ENCODE results near the gene CPSF4. TPM values are rescaled to one million over a fixed set of nuclear protein-coding genes. Genes with fewer than 3 reads are reported as not detected.

The CPSF4 gene
- total RNA-seq, 2 donors from 2014 or later, result 42.3 to 48.2 TPM

DNA sequence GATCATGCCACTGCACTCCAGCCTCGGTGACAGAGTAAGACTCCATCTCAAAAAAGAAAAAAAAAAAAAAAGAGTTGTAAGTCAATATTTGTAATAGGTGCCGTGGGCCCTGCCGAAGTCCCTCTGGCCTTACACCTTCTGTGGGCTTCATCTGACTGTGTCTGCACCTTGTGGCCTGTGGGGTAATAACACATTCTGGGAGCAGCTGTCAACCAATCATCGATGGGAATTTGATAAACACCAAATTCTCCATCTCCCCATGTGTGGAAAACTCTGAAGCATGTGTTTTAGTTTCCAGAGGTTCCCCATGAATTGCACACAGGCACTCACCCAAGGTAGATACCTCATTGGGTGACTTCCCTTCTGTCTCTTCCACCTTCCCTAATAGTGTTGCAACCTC lies 50.5 kb downstream of the CPSF4 start:
- peaks cover 16% of the 10 kb centered on the region for H3K36me3 ChIP-seq
- H3K4me1 ChIP-seq (ENCODE audit: control insufficient read depth in 1 of 2, low read depth in 2 of 2), result no peaks in the 10 kb centered on the region
- no peak for ATAC-seq (ENCODE audit: insufficient number of reproducible peaks, low FRiP score, low read depth)
- no peak overlapping the region for H3K27ac ChIP-seq
- DNase-seq (ENCODE audit: low spot score), result no peak
- no peak overlapping the region for H3K4me3 ChIP-seq
- TF ChIP-seq, protein P1, sequence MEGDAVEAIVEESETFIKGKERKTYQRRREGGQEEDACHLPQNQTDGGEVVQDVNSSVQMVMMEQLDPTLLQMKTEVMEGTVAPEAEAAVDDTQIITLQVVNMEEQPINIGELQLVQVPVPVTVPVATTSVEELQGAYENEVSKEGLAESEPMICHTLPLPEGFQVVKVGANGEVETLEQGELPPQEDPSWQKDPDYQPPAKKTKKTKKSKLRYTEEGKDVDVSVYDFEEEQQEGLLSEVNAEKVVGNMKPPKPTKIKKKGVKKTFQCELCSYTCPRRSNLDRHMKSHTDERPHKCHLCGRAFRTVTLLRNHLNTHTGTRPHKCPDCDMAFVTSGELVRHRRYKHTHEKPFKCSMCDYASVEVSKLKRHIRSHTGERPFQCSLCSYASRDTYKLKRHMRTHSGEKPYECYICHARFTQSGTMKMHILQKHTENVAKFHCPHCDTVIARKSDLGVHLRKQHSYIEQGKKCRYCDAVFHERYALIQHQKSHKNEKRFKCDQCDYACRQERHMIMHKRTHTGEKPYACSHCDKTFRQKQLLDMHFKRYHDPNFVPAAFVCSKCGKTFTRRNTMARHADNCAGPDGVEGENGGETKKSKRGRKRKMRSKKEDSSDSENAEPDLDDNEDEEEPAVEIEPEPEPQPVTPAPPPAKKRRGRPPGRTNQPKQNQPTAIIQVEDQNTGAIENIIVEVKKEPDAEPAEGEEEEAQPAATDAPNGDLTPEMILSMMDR (IDR thresholded peaks at IDR 0.05), result no peak
- H3K9me3 ChIP-seq, result peaks cover 6% of the 10 kb centered on the region
- no peaks in the 10 kb centered on the region for H3K27me3 ChIP-seq (replicated peaks; ENCODE audit: insufficient read depth)

DNA sequence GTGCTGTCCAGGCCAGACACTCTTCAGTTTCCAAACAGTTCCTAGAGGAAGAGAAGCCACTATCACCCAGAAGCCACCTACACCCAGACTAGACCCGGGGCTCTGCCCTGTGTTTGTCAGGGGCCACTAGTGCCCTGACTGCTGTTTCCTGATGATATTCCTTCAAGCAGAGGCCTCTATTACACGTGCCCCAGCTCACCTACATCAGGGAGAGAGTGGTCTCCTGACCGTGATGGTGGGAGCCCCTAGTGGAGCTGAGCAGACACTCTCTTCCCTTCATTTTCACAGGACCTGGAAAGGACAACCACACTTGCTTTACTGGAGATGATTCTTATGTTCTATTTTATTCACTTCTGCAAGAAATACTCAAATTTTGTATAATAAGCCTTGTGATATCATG lies 52.1 kb downstream of the CPSF4 start:
- Histone ChIP-seq H3K9me3 (peaks cover 13% of the 10 kb centered on the region), H3K4me1 (ENCODE audit: control insufficient read depth in 1 of 2, low read depth in 2 of 2) (no peaks in the 10 kb centered on the region), H3K4me3 (no peak overlapping the region), H3K27me3 (replicated peaks; ENCODE audit: insufficient read depth) (no peaks in the 10 kb centered on the region), H3K36me3 (peaks cover 23% of the 10 kb centered on the region), H3K27ac (no peak overlapping the region)
- no peak for ATAC-seq (ENCODE audit: insufficient number of reproducible peaks, low FRiP score, low read depth)
- DNase-seq (ENCODE audit: low spot score), result no peak
- TF ChIP-seq, protein P1 (IDR thresholded peaks at IDR 0.05), result no peak

DNA sequence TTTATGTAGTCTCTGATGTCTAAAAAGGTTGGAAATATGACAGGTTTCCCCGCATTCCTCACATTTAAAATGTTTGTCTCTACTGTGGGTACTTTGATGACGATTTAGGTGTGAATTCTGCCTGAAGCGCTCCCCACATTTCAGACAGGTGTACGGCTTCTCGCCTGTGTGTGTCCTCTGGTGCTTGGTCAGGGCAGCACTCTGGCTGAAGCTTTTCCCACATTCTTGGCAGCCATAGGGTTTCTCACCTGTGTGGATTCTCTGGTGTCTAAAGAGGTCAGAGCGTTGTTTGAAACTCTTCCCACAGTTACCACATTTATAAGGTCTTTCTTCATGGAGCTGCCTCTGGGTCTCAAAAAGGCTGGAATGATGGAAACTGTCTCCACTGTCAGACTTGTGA lies 55.1 kb downstream of the CPSF4 start:
- Histone ChIP-seq H3K4me3 (no peak overlapping the region), H3K27me3 (replicated peaks; ENCODE audit: insufficient read depth) (no peaks in the 10 kb centered on the region), H3K27ac (no peak overlapping the region), H3K36me3 (peaks cover 23% of the 10 kb centered on the region), H3K4me1 (ENCODE audit: control insufficient read depth in 1 of 2, low read depth in 2 of 2) (peaks cover 15 to 16% of the 10 kb centered on the region in 2 donors), H3K9me3 (peaks cover 13% of the 10 kb centered on the region)
- no peak for DNase-seq (ENCODE audit: low spot score)
- TF ChIP-seq, protein P1 (IDR thresholded peaks at IDR 0.05), result no peak
- no peak for ATAC-seq (ENCODE audit: insufficient number of reproducible peaks, low FRiP score, low read depth)

DNA sequence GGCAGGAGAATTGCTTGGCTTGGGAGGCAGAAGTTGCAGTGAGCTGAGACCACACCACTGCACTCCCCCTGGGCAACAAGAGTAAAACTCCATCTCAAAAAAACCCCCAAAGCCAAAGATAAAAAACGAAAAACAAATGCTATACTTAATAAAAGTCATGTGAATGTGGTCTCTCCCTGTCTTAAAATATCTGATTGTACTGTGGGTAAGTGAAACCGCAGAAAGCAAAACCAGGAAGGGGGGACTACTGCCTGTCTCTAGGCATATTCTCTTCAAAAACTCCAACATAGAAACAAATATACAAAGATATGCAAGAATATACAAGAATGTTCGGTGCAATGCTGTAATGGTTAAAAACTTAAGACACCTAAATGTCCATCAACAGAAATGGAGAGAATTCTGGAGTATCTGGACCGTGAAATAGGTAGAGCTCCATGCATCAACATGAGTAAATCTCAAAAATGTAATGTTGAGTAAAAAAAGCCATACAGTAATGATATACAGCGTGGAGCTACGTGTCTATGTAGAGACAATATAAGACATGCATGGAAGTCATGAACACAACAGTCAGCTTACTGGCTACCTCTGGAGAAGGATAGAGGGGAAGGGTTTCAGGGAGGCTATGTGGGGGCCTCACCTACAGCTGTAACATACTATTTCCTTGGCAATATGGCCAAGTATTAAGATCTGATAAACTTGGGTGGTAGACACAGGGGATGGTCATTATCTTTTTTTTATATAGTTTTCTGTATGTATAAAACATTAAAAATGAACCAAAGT lies 59.2 kb downstream of the CPSF4 start:
- Histone ChIP-seq H3K9me3 (peaks cover 13% of the 10 kb centered on the region), H3K4me3 (peak overlapping the region; percentile 88), H3K27me3 (replicated peaks; ENCODE audit: insufficient read depth) (no peaks in the 10 kb centered on the region), H3K27ac (no peak overlapping the region), H3K36me3 (peaks cover 20% of the 10 kb centered on the region), H3K4me1 (ENCODE audit: control insufficient read depth in 1 of 2, low read depth in 2 of 2) (peaks cover 24 to 28% of the 10 kb centered on the region in 2 donors)
- DNase-seq (ENCODE audit: low spot score), result no peak
- TF ChIP-seq, protein P1 (IDR thresholded peaks at IDR 0.05), result no peak
- no peak for ATAC-seq (ENCODE audit: insufficient number of reproducible peaks, low FRiP score, low read depth)

GRCh38 chr7:99498546-99498944 lies 59.8 kb downstream of the CPSF4 start:
- TF ChIP-seq, protein P1 (IDR thresholded peaks at IDR 0.05), result no peak
- Histone ChIP-seq H3K36me3 (peaks cover 14% of the 10 kb centered on the region), H3K4me3 (peak overlapping the region; percentile 88), H3K9me3 (peaks cover 13% of the 10 kb centered on the region), H3K27ac (no peak overlapping the region), H3K4me1 (ENCODE audit: control insufficient read depth in 1 of 2, low read depth in 2 of 2) (peaks cover 24 to 28% of the 10 kb centered on the region in 2 donors), H3K27me3 (replicated peaks; ENCODE audit: insufficient read depth) (no peaks in the 10 kb centered on the region)
- ATAC-seq (ENCODE audit: insufficient number of reproducible peaks, low FRiP score, low read depth) (no peak), DNase-seq (ENCODE audit: low spot score) (no peak)
